HUES48 (cell line): ENCODE measurements around the gene GCGR.

ENCODE experiments used
- H3K27ac ChIP-seq: one replicate; pipeline ENCODE4 v1.7.0; 2013; ENCODE audit warnings: low read depth, low read length, inconsistent platforms
- H3K27me3 ChIP-seq: 2 replicates; pipeline ENCODE4 v1.6.1; 2013; ENCODE audit warnings: mild to moderate bottlenecking, low read length; ENCODE audit not compliant: control insufficient read depth, insufficient read depth
- H3K36me3 ChIP-seq: 2 replicates; pipeline ENCODE4 v1.6.1; 2013; ENCODE audit warnings: low read length; ENCODE audit not compliant: control insufficient read depth, insufficient read depth
- H3K4me1 ChIP-seq: 2 replicates; pipeline ENCODE4 v1.6.1; 2013; ENCODE audit warnings: mild to moderate bottlenecking, low read length; ENCODE audit not compliant: control insufficient read depth, insufficient read depth
- H3K4me3 ChIP-seq: 2 replicates; pipeline ENCODE4 v1.5.1; 2013; ENCODE audit warnings: mild to moderate bottlenecking, low read depth, low read length
- H3K9ac ChIP-seq: 2 replicates; pipeline ENCODE4 v1.6.1; 2013; ENCODE audit warnings: mild to moderate bottlenecking, low read depth, low read length, moderate library complexity
- H3K9me3 ChIP-seq: 2 replicates; pipeline ENCODE4 v1.6.1; 2013; ENCODE audit warnings: low read length; ENCODE audit not compliant: control insufficient read depth, insufficient read depth

Gene GCGR

DNA sequence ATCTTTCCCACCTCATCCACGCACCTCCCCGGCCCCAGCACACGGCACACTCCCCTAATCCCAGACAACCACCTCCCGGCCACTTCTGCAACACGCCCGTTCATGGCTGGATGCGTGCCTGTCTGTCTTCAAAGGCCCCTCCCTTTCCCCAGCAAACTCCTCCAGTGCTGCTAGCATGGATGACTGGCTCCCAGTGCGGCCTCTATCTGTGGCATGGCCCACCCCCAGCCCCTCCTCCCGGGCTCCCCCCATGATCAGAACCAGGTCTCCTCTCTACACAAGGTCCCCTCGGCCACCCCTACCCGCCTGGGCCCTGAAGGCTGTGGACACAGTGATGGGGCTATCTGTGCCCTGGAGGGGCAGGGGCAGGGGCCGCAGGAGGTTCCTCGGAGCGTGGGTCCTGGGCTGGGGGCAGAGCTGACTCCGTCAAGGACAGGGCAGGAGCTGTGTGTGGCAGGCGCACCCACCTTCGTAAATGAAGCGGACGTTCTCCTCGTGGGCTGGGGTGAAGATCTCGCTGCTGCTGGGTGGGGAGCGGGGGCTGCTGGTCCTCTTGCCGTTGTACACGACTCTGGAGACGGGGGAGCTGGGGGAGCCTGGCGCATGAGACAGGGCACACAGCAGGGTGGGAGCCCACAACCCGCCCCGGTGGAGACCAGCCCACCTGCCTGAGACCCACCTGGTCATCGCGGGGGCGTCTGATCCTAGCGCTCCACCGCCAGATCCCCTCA lies 20.0 kb downstream of the GCGR start:
- Histone ChIP-seq H3K4me1 (no peaks in the 10 kb centered on the region; the same call in 1 of the 2 replicates), H3K9me3 (no peaks in the 10 kb centered on the region), H3K9ac (no peak overlapping the region), H3K36me3 (0 out of 2 replicates have a peak, but pooled peaks cover 4% of the 10 kb centered on the region), H3K27me3 (no peaks in the 10 kb centered on the region), H3K4me3 (no peak overlapping the region), H3K27ac (no peak overlapping the region)

DNA sequence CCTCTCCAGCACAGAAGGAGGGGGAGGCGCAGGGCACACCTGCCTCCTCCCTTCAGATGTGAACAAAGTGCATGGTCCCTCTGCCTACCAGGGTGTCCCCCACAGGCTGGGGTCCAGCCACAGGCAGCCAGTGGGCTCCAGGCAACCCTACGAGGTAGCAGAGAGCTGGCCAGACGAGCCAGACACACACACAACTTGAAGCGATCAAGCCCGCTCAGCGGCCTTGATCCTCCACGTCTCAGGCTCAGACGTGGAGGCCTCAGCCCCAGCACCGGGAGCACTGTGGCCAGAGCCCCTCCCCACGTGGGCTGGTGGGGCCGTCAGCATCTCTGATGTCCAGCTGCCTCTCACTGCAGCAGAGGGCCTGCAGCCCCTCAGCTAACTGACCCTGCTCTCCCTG lies 20.6 kb downstream of the GCGR start:
- H3K4me1 ChIP-seq, result no peaks in the 10 kb centered on the region; the same call in 1 of the 2 replicates
- H3K4me3 ChIP-seq, result no peak overlapping the region
- no peak overlapping the region for H3K27ac ChIP-seq
- H3K36me3 ChIP-seq, result 0 out of 2 replicates have a peak, but pooled peaks cover 4% of the 10 kb centered on the region
- no peaks in the 10 kb centered on the region for H3K9me3 ChIP-seq
- H3K27me3 ChIP-seq, result no peaks in the 10 kb centered on the region
- H3K9ac ChIP-seq, result no peak overlapping the region

DNA sequence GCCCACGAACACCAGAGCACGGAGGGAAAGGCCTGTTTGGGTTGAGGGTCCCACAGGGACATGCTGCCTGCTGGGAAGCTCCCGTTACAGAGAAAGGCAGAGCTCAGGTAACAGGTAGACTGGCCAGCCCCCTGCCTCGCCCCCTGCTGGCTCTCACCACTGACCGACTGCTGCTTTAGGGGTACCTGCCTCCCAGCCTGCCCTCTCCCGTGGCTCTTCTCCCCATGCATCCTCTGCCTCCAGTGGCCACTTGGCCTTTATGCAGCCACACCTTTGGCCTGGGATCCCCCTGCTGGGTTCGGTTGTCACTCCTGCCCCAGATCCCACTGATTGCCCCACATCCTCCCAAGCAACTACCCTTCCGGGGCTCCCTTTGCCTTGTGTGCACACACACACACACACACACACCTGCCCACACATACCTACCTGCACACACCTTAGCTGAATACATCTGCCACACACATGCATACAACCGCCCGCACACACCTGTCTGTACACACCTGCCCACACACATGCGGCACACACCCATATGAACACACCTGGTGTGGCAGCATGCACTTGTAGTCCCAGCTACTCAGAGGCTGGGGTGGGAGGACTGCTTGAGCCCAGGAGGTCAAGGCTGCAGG lies 22.0 kb downstream of the GCGR start:
- Histone ChIP-seq H3K4me1 (no peaks in the 10 kb centered on the region; the same call in 1 of the 2 replicates), H3K27ac (no peak overlapping the region), H3K9me3 (no peaks in the 10 kb centered on the region), H3K36me3 (0 out of 2 replicates have a peak, but pooled peaks cover 4% of the 10 kb centered on the region), H3K27me3 (no peaks in the 10 kb centered on the region), H3K4me3 (no peak overlapping the region), H3K9ac (no peak overlapping the region)

DNA sequence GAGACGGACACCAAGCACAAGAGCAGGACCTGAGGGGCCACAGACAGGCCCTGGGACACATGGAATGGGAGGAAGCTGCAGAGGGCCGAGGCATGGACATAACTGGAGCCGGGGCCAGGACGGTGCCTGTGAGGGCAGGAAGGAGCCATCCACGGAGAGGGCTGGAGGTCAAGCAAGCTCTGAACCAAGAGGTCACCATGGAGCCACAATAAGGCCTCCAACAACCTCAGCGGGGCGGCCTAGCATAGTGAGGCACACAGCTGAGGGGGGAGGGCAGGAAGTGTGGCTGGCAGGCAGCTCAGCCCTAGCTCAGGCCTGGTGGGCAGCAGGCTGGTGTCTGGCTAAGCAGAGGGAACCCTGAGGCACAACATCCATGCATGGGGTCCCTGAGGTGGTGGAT lies 24.7 kb downstream of the GCGR start:
- Histone ChIP-seq H3K4me3 (no peak overlapping the region), H3K4me1 (peaks cover 8% of the 10 kb centered on the region), H3K27ac (no peak overlapping the region), H3K9ac (no peak overlapping the region), H3K27me3 (no peaks in the 10 kb centered on the region), H3K9me3 (no peaks in the 10 kb centered on the region), H3K36me3 (no peaks in the 10 kb centered on the region)

- Histone ChIP-seq H3K36me3 (no peaks in the 10 kb centered on the region), H3K4me1 (peaks cover 8% of the 10 kb centered on the region), H3K9me3 (no peaks in the 10 kb centered on the region), H3K27ac (no peak overlapping the region), H3K27me3 (no peaks in the 10 kb centered on the region), H3K9ac (no peak overlapping the region), H3K4me3 (no peak overlapping the region)
Measured at GRCh38 chr17:81829858-81830257, 25.9 kb downstream of the GCGR start.

DNA sequence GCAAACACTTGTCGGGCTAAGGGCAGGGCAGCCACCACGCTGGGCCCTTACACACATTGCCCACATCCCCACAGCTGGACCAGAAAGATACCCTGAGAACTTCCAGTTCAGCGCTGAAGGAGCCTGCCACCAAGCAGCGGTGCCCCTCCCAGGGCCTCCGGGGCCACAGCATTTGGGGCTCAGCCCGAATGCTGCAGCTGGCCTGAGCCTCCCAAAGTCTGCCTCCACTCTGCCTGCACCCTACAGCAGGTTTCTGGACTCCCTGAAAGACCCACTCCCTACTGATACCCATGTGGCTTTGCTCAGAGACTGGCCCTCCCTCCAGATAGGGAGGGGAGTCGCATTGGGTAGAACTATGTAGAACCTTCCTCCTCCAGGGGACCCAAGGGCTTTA lies 27.6 kb downstream of the GCGR start:
- Histone ChIP-seq H3K27me3 (no peaks in the 10 kb centered on the region), H3K9ac (no peak overlapping the region), H3K36me3 (no peaks in the 10 kb centered on the region), H3K4me3 (peak overlapping the region; percentile 88), H3K27ac (no peak overlapping the region), H3K4me1 (peaks cover 8% of the 10 kb centered on the region), H3K9me3 (no peaks in the 10 kb centered on the region)

DNA sequence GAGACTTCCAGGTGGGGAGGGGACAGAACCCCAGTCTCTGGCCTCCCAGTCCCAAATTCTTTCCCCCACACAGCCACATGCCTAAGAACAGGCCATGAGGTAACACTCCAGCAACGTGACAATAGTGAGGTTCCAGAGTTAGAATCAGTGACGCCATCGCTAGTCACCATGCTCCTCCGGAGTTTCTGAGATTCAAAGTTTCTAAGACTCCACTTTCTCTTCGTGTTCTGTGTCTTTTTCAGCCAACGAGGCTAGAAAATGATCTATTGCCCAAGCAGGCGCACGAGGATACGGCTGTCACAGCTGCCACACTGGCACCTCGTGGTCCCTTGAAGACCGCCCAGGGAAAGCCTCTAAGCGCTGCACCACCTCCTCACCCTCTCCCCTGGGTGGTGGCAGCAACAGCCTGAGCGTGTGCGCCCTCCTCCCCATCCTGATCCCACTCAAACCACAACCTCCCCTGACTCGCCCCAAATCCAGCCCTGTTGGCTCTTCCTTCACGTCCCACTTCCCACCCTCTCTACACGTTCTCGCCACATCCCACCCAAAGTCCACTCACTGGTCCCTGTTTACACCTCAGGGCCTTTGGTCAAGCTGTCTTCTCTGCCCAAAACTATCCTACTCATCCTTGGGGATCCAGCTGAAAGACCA lies 28.1 kb downstream of the GCGR start:
- Histone ChIP-seq H3K27ac (peak overlapping the region; percentile 68), H3K4me3 (peak overlapping the region; percentile 88), H3K4me1 (peaks cover 8% of the 10 kb centered on the region), H3K27me3 (no peaks in the 10 kb centered on the region), H3K9me3 (no peaks in the 10 kb centered on the region), H3K36me3 (no peaks in the 10 kb centered on the region), H3K9ac (peak overlapping the region; percentile 65; the same call in 1 of the 2 replicates)

GRCh38 chr17:81832608-81833159 lies 28.7 kb downstream of the GCGR start:
- H3K4me3 ChIP-seq, result peak overlapping the region; percentile 88
- no peaks in the 10 kb centered on the region for H3K9me3 ChIP-seq
- peak overlapping the region; percentile 68 for H3K27ac ChIP-seq
- peaks cover 8% of the 10 kb centered on the region for H3K4me1 ChIP-seq
- peak overlapping the region; percentile 65; the same call in 1 of the 2 replicates for H3K9ac ChIP-seq
- no peaks in the 10 kb centered on the region for H3K27me3 ChIP-seq
- H3K36me3 ChIP-seq, result no peaks in the 10 kb centered on the region

- Histone ChIP-seq H3K27ac (peak within 1 kb of the TSS; percentile 94), H3K9me3 (no peaks in the 10 kb centered on the region), H3K27me3 (no peaks in the 10 kb centered on the region), H3K9ac (peak within 1 kb of the TSS; percentile 94), H3K4me3 (peak within 1 kb of the TSS; percentile 90), H3K4me1 (peaks cover 8% of the 10 kb centered on the region), H3K36me3 (no peaks in the 10 kb centered on the region)
Measured at GRCh38 chr17:81833160-81833920, 29.4 kb downstream of the GCGR start, which contains the start of gene MCRIP1. MCRIP1 (minus strand) TSS chr17:81833291; CDS start chr17:81824506, 8,785 bp downstream.
